Stimulated activated CD8-positive, alpha-beta memory T cell treated with anti-CD3 and anti-CD28 coated beads, Interleukin-15, amount 100 ng/mL, for 4 hours (primary cell): ENCODE data around the gene MEP1B.
"Not testable (repeated sequence)": the region's sequence is repeated elsewhere in the genome, so short reads cannot be mapped to it uniquely, and the experiment has no call there.

ENCODE experiments used
- DNase-seq, 2 donors: peaks; one replicate each; pipeline ENCODE4 v3.0.0-alpha.2; 2020; ENCODE audit warnings: low read depth in 2 of 2

Gene MEP1B

DNA sequence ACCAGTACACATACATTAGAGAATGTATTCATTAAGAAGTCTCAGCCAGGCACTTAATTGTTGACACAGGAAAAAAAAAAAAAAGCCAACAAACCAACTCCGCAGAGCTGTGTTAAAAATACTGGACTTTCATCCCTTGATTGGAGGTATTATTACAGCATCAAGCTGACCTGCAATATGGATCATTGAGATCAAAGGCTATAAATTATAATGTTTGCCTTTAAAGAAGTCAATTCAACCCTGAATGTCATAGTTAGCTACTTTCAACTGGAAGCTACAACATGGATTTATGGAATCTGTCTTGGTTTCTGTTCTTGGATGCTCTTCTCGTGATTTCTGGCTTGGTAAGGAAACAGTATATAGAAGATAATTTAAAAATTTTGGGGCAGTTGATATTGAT is at the start of gene MEP1B:
Gene MEP1B (plus strand): TSS at position 250 of the 400 bp plus-strand sequence. CDS start 32 bp downstream, at position 282.
- no peak for DNase-seq

DNA sequence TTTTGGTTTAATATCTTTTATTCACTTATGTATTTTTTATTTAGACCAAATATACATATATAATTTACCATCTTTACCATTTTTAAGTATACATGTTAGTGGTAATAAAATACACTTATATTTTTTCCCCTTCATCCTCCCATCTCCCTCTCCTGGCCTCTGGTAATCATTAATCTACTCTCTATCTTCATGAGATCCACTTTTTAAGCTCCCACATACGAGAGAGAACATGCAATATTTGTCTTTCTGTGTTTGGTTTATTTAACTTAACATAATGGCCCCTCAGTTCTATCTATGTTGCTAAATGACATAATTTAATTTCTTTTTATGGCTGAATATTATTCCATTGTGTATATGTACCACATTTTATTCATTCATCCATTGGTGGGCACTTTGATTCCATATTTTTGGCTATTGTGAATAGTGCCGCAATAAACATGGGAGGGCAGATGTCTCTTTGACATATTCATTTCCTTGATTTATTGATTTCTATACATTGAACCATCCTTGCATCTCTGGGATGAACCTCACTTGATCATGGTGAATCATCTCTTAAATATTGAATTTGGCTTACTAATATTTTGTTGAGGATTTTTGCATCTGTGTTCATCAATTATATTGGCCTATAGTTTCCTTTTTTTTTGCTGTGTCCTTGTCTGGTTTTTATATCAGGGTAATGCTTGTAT is 41.5 kb upstream of the MEP1B start:
- no peak for DNase-seq

DNA sequence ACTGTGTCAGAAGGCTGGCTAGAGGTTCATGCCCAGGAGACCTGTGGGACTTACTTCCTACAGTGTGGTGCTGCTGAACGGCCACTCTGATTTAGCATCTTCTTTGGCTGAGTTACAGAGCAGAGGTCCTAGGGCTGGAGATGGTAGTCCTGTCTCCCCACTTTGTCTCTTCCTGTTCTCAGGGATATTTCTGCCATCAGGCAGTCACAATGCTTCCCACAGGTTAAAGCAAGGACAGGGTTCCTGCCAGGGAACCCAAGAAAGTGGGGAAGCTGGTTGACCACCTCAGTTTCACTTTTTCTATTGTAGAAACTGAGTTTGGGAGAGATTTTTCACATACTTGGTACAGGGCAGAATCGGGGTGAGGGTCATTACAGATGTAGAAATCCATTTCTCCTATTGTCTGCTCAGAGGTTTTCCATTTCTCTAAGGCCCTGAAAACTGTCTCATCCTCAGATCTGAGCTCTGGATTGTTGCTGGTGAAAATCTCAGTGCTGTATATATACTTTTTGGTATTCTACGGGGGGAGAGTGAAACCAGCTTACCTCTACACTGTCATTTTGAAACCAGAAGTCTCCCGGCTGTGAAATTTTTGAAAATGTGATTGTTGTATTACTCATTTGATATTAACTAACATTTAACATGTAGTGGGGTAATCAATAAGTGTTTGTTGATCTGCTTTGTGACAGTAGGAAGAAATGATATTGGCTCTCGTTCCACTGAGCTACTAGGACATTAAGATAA is 37.0 kb upstream of the MEP1B start:
- DNase-seq = no peak

DNA sequence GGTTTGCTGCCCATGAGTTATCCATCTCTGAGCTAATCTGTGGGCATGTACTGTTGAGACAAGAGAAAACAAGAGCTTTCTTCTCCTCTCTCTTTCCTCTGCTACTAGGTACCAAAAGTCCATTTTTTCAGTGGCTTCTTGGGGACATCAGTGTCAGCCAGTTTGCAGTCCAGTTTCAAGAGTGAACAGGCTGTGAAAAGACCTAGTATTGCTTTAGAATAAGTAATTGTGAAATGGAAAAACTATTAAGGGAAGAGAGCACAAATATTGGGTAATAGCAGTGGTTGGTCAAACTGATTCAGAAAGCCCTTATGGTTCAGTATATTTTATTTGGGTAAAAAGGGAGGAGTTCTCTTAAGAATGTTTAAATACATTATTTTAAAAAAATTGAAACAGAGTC is 33.0 kb upstream of the MEP1B start:
- no peak for DNase-seq

DNA sequence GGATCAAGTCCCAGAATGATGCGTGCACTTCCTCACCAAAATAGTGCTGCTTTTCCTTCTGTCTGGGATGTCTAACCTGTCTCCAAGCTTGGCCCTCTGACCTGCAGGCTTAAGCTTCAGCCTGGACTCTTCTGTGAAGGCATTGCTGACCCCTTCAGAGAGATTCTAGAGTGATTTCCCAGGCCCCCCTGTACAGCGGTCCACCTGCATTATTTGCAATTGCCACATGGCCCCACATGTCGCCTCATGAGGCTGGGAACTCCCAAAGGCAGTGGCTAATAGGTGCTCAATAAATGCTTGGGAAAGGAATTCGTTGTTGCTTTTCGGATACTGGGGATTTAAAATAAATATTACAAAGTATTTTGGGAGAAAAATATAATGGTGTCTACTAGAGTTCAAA is 32.3 kb upstream of the MEP1B start:
- no peak for DNase-seq

DNA sequence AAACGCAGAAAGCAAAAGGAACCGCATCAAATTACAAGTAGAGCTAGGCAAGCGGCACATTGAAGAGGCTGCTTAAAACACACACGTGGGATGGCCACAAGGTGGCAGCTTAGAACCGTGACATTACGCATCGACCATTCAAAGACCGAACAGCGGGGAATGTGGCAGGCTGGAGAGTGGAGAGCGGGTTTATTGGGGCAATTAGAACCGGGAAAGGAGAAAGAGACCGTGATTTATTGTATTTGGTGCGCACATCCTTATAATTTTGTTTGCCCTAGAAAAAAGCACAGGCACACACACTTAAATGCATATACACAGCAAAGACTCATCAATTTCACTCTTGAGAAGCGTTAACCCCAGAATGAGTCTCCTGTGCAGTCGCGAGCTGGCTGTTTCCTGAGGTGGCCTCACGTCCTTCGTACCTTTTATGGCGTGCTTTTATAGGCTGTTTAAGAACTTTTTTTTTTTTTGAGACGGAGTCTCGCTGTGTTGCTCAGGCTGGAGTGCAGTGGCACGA is 31.7 kb upstream of the MEP1B start:
- peak; percentile 31 to 35 for DNase-seq

DNA sequence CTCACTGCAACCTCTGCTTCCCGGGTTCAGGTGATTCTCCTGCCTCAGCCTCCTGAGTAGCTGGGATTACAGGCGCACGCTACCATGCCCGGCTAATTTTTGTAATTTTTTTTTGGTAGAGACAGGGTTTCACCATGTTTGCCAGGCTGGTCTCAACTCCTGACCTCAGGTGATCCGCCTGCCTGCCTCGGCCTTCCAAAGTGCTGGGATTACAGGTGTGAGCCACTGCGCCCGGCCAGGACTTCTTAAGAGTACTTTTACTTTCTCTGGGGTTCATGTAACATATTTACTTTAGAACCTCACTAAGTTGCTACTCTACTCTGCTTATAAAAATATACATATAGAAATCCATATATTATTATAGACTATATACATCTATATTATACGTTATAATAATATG is 31.2 kb upstream of the MEP1B start:
- DNase-seq = not testable (repeated sequence)

DNA sequence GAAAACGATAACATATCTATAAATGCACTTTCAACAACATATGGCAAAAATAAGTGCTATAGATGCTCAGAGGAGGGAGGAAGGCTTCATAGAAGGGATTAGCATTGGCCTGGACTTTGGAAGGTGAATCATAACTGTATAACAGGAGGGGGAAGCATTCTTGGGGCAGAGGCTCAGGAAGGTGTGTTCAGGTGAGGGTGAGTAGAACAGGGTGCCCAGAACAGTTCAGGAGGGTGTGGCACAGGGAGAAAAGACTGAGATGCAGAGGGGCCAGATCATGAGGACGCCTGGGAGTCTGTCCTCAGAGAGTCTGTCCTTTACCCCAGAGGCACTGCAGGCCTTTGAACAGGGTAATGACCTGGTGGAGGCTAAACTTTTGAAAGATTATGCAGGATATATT is 29.3 kb upstream of the MEP1B start:
- no peak for DNase-seq

DNA sequence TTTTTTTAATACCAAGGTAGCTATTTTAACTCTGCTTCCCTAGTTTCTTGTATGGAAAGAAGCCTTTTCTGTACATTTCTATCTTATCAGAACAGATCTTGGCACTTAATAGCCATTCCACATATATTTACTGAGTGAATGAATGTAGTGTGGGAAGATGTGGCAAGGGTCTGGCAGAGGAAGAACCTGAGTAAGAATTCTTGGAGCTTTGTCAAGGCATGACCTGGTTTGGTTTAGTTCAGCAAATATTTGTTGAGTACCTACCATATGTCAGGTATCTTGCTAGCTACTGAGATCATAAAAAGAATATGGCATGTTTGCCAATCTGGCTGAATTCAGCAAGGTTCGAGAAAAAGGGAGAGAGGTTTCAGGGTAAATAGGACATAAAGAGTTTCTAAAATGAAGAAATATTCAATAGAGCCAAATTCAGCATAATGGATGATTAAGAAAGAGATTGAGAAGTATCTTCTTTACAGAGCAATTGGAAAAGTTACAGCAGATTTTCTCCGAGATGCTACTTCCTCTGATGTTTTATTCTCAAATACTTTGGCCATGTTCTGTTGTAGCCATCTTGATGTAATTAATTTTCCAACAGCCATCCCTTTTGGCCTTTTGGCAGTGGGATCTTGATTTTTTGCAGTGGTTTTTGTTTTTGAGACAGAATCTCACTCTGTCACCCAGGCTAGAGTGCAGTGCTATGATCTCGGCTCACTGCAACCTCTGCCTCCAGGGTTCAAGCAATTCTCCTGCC is 21.7 kb upstream of the MEP1B start:
- no peak for DNase-seq

DNA sequence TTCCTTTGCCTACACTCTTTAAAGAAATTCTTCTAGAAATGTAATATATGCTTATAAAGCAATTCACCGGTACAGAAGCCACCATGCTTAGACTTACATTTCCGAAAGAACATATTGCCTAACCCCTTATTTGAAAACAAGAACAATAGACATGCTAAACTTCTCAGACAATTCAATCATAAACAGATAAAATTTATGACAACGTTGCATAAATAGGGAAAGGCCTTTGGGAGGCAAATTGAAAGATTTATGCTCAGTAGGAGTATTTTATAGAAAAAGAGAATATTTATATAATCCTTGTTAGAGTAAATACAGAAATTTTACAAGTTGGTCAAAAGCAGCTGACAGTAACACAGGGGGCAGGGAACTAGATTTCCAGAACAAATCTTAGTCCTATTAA is 16.2 kb upstream of the MEP1B start:
- DNase-seq = no peak

DNA sequence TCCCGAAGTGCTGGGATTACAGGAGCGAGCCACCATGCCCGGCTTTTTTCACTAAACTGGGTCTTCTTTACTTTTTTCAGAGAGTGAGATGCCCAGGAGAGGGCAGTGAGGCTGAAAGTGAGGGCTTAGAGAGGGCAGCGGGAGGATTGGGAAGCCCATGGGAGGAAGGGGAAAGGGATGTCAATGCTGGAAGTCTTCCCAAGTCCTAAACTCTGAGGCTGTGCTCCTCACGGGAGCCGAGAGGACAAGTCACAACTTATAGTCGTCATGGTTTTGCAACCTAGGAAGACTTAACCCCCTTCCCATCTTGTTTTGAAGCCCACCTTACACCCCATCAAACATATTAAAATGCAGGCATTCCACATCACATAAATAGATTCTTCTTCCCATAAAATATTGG is 15.1 kb upstream of the MEP1B start:
- no peak for DNase-seq

DNA sequence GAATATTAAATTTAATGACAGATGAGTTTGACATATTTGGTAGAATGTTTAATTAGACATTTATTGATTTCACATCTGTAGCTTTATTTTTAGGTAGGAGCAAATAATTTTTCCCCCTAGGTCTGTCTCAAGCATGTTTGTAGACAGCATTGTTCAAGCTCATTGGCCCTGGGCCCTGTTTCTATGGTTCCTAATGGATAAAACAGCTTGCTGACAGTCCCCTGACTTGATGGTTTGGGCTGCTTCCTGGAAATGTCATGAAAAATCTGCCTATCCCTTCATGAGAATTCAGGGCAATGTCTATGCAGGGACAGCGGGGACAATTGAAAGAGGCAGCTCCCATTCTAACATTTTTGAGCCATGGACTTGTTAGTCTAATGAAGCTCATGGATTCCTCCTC is 14.6 kb upstream of the MEP1B start:
- DNase-seq = no peak

DNA sequence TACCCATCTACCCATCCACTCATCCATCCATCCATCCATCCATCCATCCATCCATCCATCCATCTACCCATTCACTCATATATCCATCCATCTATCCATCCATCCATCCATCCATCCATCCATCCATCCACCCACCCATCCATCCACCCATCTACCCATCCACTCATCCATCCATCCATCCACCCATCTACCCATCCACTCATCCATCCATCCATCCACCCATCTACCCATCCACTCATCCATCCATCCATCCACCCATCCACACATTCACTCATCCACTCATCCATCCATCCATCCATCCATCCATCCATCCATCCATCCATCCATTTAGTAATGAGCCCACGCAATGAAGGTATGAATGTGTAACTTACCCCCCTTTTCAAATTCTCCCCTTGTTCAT is 13.1 kb upstream of the MEP1B start:
- not testable (repeated sequence) for DNase-seq

DNA sequence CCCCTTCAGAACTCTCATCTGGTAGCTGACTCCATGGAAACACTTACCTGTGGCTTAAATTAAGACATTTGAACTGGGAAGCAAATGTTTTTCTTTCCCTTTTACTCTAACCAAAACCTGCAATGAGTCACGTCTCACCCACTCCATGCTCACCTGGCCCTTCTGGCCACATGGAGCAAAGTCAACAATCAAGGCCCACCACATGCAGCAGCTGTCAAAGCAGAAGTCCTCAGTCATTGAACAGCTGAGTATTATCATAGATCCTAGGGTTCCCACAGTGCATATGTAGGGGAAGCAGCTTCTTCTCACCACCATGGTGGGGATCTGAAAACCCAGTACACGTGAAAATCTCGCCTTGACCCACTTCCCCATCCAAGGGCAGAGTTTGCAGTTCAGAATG is 12.3 kb upstream of the MEP1B start:
- no peak for DNase-seq

DNA sequence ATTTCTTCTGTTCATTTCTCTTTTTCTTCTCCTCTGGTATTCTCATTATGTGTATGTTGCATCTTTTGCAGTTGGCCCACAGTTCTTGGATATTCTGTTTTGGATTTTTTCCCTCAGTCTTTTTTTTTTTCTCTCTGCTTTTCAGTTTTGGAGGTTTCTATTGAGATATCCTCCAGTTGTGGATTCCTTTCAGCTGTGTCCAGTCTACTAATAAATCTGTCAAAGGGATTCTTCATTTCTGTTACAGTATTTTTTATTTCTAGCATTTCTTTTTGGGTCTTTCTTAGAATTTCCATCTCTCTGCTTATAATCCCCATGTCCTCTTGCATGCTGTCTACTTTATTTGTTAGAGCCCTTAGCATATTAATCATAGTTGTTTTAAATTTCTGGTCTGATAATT is 6.3 kb upstream of the MEP1B start:
- DNase-seq = no peak

DNA sequence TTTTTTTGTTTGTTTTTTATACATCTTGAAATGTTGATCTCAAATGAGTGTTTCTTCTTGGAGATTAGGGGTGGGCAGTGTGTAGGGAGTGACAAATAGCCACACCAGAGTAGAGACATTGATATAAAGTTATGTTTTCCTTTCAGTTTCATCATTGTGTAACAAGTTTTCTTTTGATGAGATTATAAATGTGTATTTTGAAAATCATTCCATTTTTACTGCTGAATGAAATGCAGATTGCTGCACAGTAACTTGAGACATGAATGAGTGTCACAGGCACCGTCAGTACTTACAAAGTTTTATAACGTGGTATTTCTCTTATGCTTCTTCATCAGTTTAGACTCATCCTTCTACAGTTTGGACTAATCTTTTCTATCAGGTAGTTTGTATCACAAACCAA is 370 bp downstream of the MEP1B start:
- no peak for DNase-seq

DNA sequence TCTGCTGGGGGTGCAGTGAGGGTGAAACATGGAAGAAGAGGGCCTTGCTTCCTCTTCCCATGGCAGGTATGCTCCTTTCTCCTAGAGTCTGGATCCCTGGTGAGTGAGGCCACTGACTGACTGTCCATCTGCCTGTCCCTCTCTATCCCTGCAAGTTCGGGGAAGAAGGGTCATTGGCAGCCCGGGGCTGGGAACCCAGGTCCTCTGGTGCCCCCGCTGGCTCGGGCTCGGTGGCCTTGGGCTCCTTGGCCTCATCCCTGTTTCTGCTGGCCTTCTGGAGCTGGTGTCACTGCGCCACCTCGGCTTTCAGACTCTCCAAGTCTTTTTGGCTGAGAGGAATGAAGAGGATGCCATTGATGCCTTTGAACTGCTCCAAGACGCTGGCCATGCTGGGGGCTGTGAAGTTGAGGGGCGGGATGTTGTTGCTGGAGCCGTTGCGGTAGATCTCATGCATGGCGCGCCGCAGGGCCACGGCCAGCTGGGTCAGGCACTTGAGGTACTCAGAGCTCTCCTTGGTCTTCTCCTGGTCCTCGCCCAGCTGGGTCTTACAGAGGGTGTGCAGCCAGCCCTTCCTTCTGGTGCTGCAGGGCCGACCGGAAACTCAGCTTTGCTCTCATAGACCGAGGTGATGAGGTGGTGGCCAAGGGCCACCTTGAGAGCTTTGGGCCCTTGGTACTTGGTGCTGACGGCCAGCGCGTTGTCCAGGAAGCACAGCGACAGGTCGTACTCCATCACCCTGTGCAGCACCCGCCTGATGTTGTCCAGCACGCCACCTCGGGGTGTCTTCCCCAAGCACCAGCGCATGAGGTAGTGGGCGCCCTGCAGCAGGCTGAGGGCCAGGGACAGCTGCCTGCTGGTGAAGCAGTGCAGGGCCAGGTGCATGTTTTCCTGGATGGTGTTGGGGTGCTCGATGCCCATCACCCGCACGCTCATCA is 6.3 kb downstream of the MEP1B start:
- no peak for DNase-seq

DNA sequence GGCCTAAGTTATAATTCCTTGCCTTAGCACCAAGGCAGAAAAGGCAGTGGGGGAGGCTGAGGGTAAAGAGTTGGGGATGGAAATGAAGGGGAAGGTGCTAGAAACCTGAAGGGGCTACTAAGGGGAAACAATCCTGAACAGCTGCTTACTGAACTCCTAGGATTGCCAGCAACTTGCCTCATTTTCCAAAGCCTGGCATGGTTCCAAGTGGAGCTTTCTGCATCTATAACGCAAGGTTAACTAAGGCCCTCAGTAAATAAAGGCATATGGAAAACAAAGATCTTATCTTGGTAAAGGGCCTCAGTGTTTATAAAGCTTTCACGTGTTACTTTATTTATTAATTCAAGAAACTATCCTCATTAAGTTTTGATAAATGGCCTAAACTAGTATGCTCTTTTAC is 10.9 kb downstream of the MEP1B start:
- DNase-seq = no peak

DNA sequence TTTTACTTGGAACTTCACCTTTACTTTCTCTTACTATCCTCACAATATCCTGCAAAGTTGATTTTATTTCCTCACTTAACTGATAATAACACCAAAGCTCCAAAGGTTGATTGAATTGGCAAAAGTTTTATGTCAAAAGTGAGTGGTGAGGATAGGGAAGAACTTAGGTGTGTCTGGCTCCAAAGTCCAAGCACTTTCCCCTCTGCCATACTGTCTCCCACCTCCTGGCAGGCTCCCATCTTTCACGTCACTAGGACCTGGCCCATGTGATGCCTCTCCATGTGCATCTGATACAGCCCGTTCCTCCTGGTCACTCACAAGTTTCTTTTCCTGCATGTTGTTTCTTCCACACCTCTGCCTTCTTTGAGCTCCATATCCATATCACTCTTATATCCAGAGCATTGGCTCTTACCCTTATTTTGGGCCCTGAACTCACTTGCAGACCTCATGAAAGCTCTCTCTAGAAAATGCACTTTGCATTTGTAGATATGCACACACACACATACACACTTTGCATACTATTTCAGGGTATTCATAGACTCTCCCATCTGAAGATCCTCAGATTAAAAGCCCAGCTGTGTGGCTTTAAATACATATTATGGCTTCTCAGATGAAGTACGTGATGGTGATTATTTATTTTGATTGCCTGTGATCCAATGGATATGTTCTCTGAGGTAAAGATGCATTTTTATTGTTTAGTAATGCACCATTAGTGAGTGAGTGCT is 12.3 kb downstream of the MEP1B start:
- DNase-seq = no peak

DNA sequence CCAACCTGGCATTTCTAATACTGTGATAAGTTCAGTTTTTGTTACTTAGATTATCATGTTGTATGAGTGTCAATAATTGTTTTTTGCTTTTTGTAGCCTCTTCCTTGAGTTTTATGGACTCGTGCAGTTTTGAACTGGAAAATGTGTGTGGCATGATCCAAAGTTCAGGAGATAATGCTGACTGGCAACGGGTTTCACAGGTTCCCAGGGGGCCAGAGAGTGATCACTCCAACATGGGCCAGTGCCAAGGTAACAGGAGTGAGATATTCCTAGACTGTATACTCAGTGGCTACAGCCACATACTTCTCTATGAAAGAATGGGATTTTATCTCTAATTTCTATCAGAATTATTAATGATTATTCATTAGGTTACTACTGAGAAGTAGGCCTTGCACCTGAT is 18.2 kb downstream of the MEP1B start:
- no peak for DNase-seq

DNA sequence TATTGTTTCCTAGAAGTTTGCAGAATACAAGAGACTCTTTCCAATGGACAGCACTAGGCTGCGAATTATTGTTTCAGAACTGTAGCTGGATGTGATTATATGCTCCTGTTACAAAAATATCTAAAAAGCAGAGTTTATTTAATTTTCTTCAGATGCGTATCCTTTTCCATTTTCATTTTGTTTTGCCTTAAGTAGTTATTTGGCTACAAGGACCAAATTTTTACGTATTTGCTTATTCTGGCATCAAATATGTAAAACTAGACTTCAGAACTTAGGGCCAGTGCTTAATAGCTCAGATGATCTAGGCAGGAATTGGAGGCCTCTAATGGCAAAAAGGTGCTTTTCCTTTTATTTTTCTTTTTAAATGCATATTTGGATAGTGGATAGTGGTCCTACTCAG is 18.7 kb downstream of the MEP1B start:
- DNase-seq = no peak
